Measurements from ENCODE around the gene C1orf226.
"Not testable (repeated sequence)": the region's sequence is repeated elsewhere in the genome, so short reads cannot be mapped to it uniquely, and the experiment has no call there.

C1orf226 gene

GRCh38 chr1:162416909-162417308 is 35.4 kb downstream of the C1orf226 start:
- DNase-seq, result no peak

- DNase-seq, result no peak
Measured at GRCh38 chr1:162417650-162418049, 36.1 kb downstream of the C1orf226 start.

GRCh38 chr1:162418584-162418983 is 37.1 kb downstream of the C1orf226 start:
- DNase-seq, result not testable (repeated sequence)

GRCh38 chr1:162419450-162419931 is 38.0 kb downstream of the C1orf226 start:
- not testable (repeated sequence) for DNase-seq

- no peak for DNase-seq
Measured at GRCh38 chr1:162420120-162420519, 38.6 kb downstream of the C1orf226 start.

- DNase-seq, result no peak
Measured at GRCh38 chr1:162421258-162422164, 40.0 kb downstream of the C1orf226 start.

GRCh38 chr1:162422662-162423375 is 41.3 kb downstream of the C1orf226 start:
- no peak for DNase-seq

GRCh38 chr1:162430583-162430982 is 49.1 kb downstream of the C1orf226 start:
- no peak for DNase-seq

- not testable (repeated sequence) for DNase-seq
Measured at GRCh38 chr1:162432977-162433713, 51.6 kb downstream of the C1orf226 start.

Measured in activated CD8-positive, alpha-beta memory T cell treated with anti-CD3 and anti-CD28 coated beads for 24 hours (primary cell).